Inflammatory macrophage (primary cell): ENCODE results near the gene IRF8.
"Not testable (repeated sequence)": the region's sequence is repeated elsewhere in the genome, so short reads cannot be mapped to it uniquely, and the experiment has no call there.

Experiments
- DNase-seq, 2 donors: peaks; one replicate each; pipeline ENCODE4 v3.0.0-alpha.2; 2020 to 2022
- total RNA-seq, 18 experiments: gene quantifications; one replicate each; lab custom pipeline; 2026; ENCODE audit warnings: mixed read lengths in 6 of 18, inconsistent platforms in 2 of 18; lab: John Stamatoyannopoulos, UW

The IRF8 gene, protein sequence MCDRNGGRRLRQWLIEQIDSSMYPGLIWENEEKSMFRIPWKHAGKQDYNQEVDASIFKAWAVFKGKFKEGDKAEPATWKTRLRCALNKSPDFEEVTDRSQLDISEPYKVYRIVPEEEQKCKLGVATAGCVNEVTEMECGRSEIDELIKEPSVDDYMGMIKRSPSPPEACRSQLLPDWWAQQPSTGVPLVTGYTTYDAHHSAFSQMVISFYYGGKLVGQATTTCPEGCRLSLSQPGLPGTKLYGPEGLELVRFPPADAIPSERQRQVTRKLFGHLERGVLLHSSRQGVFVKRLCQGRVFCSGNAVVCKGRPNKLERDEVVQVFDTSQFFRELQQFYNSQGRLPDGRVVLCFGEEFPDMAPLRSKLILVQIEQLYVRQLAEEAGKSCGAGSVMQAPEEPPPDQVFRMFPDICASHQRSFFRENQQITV
- 94.4 to 1,356 (median 163) reads per million in 18 experiments for total RNA-seq

DNA sequence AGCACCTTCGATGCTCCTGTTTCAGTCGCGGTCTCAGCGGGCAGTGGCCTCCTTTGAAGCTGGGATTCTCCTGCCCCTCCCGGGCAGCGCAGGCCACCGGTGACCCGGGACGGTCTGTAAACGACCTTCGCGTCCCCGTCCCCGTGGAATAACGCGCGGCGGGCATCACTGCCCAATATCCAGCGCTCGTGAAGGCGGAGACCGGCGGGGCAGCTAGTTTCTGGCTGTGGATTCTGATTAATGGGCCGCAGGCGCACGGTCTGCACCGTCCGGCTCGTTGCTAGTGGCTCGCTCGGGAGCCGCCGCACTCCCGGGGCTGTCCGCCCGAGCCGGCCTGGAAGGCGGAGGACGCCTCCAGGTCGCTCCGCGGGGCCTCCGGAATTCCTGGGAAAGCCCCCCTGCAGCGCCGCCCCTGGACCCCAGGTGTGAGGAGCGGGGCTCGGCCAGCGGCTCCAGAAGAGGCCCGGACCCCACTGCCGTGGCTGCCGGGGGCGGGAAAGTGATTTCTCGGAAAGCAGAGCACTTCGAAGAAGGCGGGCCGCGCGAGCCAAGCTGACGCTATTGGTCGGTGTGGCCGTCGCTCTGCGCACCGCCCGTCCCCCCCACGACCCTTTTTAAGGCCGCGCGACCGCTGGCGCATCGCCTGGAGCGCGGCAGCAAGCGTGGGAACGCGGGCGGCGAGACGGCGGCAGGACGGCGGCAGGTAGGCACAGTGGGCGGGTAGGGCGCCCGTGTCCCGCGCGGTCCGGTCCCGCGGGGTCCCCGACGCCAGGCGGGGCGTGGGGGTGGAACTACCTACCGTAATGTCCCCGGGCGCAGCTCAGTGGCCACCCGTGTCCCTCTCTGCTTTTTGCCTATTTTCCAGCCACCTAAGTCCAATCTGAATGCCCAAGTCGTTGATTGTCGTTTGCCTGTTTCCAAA lies at the start of gene IRF8:
Gene IRF8 (plus strand): TSS at position 642 of the 922 bp plus-strand sequence. CDS start 3,854 bp downstream, outside the sequence.
- peak; percentile 89 to 90 for DNase-seq

DNA sequence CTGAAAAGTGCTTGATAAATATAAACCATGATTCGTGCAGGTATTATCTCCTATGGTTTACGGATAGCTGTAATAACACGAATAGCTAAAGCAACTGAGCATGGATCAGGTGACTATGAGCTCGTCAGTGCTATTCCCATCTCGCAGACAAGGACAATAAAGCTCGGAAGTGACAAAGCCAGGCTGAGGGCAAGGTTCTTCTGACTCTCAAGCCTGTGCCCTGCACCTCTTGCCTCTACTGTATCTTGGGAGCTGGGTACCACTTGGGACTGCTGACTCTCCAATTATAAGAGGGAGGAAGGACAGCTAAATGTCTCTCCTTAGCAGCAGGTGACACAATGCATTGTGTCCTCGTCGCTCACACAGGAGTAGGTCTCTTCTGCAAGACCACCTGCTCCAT lies 49.6 kb upstream of the IRF8 start:
- DNase-seq: no peak

DNA sequence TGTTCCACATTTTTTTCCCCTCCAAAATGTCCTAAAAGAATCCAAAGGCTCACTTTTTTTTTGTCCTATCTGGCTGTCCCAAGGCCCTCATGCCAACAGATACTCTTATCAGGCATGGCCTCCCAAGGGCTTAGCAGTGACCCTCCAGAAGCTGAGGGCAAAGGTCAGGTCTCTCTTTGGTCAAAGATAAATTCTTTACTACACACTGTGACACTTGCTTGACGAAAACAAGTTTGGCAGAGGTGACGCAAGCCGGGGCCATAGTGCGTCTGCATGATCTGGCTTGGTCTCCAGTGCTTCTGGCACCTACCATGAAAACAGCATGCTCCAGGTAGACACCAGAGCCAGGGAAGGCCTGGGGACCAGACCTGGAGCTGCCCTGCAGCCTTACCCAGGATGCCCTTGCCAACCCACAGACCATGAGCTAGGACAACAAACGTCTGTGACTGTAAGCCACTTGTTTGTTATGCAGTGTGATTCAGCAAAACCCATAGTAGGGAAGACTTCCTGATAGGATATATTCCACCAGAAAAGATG lies 48.5 kb upstream of the IRF8 start:
- no peak for DNase-seq

DNA sequence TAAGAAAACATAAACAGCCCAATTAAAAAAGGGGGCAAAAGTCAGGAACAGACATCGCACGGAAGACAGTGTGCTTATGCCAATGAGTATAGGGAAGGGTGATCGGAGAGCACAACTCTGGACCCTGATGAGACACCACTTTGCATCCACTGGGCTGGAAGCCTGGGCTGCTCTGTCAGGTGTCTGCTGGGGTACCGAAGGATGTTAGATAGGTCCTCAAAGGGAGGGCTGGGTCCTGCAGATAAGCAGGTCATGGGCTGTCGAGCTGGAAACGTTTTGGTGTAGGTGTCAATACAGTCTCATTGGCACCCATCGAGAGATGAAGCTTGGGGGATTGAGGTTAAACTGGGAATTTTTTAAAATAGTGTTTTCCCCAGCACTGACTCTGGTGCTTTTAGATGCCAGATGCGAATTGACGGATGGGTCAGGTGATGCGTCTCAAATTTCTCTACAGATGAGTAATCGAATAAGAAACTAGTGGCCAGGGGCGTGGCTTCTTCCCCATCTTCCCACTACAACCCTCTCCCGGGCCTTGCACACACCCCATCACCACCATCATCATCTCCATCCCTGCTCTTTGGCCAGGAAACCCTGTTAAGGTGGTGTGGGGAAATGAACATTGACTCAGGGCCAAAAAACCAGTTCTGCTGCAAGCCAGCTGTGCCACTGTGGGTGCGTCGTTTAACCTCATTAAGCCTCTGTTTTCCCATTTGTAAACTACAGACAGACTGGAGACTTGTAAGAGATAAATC lies 47.8 kb upstream of the IRF8 start:
- no peak for DNase-seq

DNA sequence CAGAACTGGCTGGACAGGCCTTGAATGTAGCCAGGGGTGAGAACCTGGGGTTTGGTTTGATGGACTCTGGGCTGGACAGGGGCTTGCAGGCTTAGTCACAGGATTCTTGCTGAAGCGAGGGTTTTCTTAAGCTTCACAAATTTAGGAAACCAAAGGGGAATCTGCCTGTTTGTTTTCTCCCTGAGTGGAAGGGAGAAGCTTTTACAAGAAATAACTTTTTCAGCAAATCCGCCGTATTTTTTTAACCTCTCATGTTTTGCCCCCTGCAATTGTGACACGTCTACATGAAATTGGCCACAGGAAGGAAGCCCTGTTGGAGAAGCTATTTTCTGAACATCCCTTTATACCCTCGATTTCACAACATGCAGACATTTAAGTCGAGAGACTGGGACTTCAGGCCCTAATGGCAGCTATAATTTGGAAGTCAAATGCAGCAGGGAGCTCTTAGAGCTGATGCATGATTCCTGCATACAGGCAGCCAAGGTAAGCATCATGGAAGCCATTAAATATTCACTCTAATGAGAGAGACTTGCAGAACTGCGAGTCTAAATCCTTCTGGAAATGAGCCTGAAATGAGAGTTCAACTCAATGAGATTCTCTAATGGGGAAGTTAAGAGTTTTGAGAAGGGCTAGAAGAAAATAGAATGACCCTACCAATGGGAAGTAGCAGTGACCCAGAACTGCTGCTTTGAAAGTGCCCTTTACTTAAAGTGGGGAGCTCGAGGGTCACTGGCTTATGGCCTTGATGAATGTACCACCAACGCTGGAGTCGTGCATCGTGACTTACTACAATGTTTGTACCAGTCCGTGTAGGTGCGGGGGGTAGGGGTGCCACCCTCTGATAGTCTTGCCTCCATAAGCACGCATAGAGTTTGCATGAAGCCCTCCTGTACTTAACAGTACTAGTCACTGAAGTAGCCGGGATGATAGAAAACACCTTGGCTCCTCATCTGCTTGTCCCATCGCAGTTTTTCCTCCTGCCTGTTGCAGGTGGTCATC lies 45.1 kb upstream of the IRF8 start:
- peak; percentile 69 to 83 for DNase-seq

DNA sequence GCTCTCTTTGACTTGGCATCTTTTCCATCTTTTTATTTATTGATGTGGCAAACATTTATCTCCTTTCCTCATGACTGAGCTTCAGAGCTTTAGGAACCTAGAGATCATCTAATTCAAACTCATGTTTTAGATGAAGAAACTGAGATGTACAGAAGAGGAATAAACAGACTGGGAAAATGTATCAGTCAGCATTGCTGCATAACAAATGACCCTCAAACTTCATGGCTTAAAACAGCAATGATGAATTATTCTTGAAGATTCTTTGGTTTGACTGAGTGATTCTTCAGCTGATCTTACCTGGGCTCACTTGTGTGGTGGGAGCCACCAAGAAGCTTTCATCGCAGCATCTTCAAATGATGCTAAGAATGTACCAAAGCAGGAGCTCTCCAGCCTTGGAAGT lies 44.0 kb upstream of the IRF8 start:
- DNase-seq: no peak

DNA sequence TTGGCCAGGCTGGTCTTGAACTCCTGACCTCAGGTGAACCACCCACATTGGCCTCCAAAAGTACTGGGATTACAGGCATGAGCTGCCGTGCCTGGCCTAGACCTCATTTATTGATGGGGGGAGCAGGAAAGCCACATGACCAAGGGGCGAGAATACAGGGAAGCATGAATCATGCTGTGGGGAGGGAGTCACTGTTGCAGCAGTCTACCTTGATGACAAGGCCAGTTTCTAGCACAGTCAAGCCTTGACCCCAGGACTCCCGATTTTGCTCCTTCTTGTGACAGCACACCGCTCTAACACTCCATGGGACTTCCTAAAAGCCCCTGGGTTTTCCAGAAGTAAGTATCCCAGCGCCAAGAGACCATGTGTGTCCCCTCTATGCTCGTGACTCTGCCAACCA lies 42.9 kb upstream of the IRF8 start:
- DNase-seq: no peak

DNA sequence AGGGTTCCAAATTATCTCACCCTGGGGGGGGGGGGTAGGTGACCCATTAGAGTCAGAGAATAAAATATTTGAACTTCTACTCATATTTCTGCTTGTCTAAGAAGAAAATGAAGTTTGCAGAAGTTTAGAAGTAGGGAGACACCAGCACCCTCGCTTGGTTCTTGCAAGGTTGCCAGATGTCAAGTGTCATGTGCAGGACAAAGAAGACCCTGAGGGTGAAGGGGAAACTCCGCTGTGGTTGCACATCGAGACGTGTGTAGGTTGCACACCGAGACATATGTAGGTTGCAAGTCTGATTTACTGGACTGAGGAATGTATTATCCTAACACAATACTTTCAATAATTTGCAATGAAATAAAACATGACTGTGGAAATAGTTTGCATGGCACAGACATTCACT lies 42.4 kb upstream of the IRF8 start:
- peak; percentile 39 to 73 for DNase-seq

DNA sequence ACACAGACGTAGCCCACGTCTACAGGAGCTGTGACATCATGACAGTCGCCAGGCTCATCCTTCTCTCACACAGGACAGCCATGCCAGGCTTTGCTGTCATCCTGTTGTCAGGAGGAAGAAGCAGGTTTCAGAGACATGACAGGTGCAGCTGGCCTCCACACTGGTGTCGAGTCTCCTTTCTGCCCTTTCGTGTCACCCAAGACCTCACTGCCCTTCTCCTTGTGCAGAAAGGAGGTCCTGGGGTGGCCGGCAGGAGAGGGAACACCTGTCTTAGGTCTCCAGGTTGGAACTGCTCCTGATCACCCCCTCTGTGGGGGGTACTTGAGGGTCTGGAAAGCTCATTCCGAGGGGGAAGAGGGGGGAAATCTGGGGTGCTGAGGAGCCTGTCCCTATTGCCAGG lies 41.6 kb upstream of the IRF8 start:
- no peak for DNase-seq

DNA sequence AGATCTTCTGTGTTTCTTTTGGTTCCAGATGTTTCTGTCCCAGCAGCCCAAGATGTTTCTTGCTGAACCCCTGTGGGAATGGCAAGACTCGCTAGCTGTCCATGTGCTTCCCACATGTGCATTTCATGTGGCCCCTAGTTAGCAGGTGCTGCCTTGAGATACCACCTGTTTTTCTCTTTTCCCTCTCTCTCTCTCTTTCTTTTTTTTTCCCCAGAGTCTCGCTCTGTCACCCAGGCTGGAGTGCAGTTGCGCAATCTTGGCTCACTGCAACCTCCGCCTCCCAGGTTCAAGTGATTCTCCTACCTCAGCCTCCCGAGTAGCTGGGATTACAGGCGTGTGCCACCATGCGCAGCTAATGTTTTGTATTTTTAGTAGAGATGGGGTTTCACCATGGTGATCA lies 40.4 kb upstream of the IRF8 start:
- not testable (repeated sequence) for DNase-seq

DNA sequence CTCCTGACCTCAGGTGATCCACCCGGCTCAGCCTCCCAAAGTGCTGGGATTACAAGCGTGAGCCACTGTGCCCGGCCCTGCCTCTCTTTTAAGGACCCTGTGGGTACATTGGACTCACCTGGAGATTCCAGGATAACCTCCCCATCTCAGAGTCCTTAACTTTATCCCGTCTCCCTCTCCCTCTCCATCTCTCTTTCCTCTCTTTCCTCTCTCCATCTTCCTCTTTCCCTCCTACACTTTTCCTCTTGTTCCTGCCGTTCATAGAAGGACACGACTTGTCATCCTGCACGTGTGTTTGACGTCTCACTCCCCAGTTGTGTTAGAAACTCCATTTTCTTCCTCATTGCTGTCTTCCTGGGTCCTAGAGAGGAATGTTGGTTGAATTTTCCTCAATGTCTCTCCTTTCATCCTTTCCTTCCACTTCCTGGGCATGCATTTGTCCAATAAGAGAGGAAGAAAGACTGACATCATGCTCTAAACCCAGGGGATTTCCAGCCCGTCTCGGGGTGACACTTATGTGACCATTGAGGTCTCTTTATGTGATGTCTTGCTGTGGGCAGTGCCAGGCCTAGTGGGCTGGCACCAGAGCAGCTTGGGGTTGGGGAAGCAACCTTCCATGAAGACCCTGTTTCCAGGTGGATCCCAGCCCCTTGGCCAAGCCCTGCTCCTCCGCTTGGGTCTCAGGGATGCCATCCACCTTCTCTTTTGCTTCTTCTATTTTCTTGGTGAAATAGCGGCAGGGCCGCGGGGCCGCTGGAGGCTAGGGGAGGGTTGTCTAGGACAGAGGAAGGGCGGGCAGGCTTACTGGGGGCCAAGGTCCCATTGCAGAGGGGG lies 39.8 kb upstream of the IRF8 start:
- peak in 1 of 2 donors; percentile 49 for DNase-seq

DNA sequence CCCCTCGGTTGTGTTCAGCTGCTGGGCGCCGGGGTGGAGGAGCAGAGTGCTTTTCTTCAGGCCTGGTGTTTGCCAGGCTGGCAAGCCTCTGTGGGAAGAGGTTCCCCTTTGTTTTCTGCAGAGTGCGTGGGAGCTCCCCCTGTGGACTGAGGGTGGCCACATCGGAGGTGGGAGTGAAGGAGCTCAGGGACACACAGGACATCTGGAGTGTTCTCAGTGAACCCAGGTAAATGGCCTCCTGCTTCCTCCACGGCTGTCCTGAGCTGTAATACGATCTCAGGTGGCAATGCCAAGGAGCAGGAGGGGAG lies 39.2 kb upstream of the IRF8 start:
- DNase-seq: peak; percentile 35 to 66

DNA sequence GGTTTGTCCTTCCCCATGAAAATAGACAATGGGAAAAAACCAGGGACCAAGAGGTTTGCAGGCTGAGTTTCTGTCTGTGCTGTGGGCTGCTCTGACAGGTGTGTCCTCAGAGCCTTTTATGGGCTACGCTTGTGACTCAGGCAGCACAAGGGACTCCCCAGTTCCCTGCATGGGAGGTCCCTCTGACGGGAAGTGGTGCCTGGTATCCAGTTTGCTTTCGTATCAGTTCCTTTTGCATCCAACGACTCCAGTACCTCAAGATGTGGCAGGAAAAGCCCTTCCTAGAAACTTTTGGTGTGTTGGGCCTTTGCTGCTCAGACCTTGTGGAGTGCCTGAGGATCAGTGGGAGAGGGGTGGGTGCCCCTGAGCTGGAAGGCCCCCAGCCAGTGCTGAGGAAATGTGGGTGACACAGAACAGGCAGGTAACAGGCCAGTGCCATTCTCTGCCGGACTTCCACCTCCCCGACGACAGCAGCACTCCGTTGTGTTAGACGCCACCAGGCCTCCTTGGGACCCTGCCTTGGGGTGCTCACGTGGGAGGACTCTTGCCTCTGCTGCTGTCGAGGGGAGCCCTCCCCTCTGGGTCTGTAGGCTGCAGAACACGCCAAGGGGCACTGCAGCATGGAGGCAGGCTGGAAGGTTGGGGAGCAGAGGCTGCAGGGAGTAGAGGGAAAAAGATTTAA lies 38.4 kb upstream of the IRF8 start:
- DNase-seq: peak; percentile 41 to 63

DNA sequence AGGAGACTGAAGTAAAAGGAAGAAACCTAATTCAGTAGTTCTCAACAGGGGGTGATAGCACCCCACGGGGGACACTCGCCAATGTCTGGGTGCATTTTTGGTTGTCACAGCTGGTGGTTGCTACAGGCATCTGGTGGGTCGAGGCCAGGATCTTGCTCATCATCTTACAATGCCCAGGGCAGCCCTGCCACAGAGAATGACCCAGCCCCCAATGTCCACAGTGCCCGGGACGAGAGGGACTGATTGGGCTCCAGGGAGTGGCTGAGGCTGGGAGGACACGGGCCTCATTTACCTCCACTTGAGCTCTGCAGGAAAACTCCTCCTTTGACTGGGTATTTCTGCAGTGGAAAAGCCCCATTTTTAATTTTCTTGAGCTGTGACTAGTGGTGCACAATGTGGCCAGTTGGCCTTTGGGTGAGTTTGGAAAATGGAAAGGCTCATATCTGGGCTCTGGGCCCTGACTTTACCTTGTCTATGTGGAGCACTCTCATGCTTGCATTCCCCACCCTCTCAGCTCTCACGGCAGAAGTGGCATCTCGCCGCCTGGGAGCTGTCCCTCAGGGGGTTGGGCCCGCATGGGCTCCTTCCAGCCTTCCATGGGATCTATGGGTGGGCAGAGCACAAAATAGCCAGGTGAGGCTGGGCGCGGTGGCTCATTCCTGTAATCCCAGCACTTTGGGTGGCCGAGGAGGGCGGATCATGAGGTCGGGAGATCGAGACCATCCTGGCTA lies 37.7 kb upstream of the IRF8 start:
- no peak for DNase-seq

DNA sequence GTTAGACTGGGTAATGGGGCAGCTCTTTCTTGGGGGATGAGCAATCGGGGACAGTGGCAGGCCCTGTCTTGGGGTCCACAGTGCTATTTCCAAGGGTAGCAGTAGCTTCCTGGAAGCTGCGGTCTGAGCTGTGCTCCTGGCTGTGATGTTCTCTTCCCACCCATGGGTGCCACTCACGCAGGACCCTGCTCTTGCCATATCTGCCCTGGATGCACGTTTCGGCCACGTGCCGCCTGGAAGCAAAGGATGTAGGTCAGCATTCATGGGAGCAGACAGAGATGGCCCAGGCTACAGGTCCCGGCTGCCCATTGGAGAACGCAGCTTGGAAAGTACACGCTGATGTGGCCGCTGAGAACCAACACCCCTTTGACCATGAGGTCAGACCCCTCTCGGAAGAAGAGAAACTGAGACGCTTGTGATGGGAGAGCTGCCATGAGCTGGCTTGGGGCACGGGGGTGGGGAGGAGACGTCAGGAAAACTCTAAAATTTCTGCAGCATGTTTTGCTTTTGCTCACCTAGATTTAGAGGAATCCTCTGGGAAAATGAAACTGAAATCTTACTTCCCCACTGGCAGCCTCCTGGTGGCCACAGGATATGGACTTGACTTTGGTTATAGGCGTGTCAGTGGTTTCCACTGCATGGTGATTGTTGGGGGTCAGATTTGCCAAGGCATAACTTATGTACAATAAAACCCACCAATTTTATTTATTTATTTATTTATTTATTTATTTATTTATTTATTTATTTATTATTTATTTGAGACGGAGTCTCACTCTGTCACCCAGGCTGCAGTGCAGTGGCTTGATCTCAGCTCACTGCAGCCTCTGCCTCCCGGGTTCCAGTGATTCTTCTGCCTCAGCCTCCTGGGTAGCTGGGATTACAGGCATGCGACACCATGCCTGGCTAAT lies 36.2 kb upstream of the IRF8 start:
- peak in 1 of 2 donors; percentile 19 for DNase-seq

DNA sequence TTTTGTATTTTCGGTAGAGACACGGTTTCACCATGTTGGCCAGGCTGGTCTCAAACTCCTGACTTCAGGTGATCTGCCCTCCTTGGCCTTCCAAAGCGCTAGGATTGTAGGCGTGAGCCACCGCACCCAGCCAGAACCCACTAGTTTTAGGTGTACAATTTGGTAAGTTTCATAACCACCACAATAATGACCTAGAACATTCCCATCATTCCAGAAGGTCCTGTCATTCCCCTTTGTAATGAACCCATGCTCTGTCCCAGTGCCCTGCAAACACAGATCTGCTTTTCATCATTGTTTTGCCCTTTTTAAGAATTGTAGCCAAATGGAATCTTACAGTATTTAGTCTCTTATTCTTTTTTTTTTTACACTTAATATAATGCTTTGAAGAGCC lies 35.6 kb upstream of the IRF8 start:
- no peak for DNase-seq

DNA sequence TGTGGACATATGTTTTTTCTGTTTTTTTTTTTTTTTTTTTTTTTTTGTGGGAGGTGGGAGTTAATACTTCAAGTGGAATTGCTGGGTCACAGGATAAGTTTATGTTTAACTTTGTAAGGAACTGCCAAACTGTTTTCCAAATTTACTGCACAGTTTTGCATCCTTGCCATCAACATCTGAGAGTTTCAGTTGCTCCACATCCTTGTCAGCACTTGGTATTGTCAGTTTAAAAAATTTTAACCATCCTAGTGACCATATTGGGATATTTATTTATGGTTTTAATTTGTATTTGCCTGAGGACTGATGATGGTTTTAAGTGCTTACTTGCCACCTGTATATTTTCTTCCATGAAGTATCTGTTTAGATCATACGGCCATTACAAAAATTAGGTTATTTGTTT lies 34.0 kb upstream of the IRF8 start:
- DNase-seq: no peak

DNA sequence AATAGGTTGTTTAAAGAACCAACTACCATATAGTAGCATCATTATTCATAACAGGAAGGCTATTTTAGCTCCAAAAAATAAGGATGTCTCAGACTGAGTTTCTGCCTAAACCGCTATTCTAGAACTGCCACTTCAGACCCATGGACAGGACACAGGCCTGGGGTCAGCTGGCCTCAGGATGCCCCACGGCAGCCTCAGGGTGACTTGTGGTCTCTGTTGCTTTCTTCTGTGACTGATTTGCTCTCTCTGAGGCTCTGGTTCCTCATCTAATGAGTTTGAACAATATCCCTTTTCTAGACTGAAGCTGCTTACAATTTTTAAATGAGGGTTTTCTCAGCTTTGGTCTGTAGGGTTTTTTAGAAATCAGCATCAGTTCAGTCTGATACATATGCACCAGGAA lies 31.8 kb upstream of the IRF8 start:
- DNase-seq: no peak
